ENCODE results near the gene PATL1. TPM values are rescaled to one million over a fixed set of nuclear protein-coding genes. Genes with fewer than 3 reads are reported as not detected.

PATL1 gene
- total RNA-seq, 1 experiment from 2014 or later, result 27.6 TPM

GRCh38 chr11:59713745-59714144, 44.9 kb upstream of the PATL1 start, which contains the start of gene OR10V1 (continued):
- TF ChIP-seq, protein P1, sequence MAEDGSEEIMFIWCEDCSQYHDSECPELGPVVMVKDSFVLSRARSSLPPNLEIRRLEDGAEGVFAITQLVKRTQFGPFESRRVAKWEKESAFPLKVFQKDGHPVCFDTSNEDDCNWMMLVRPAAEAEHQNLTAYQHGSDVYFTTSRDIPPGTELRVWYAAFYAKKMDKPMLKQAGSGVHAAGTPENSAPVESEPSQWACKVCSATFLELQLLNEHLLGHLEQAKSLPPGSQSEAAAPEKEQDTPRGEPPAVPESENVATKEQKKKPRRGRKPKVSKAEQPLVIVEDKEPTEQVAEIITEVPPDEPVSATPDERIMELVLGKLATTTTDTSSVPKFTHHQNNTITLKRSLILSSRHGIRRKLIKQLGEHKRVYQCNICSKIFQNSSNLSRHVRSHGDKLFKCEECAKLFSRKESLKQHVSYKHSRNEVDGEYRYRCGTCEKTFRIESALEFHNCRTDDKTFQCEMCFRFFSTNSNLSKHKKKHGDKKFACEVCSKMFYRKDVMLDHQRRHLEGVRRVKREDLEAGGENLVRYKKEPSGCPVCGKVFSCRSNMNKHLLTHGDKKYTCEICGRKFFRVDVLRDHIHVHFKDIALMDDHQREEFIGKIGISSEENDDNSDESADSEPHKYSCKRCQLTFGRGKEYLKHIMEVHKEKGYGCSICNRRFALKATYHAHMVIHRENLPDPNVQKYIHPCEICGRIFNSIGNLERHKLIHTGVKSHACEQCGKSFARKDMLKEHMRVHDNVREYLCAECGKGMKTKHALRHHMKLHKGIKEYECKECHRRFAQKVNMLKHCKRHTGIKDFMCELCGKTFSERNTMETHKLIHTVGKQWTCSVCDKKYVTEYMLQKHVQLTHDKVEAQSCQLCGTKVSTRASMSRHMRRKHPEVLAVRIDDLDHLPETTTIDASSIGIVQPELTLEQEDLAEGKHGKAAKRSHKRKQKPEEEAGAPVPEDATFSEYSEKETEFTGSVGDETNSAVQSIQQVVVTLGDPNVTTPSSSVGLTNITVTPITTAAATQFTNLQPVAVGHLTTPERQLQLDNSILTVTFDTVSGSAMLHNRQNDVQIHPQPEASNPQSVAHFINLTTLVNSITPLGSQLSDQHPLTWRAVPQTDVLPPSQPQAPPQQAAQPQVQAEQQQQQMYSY (CRISPR knock-in tag; IDR thresholded peaks at IDR 0.05), result no peak
- TF ChIP-seq SMAD3 (CRISPR knock-in tag; IDR thresholded peaks at IDR 0.05; ENCODE audit: borderline replicate concordance), result no peak
- no peak for TF ChIP-seq ZNF121 (CRISPR knock-in tag; IDR thresholded peaks at IDR 0.05)
- no peak for TF ChIP-seq ZNF317 (CRISPR knock-in tag; IDR thresholded peaks at IDR 0.05; ENCODE audit: borderline replicate concordance, low read depth)
- TF ChIP-seq E2F5 (CRISPR knock-in tag; IDR thresholded peaks at IDR 0.05), result no peak
- TF ChIP-seq, protein P2, sequence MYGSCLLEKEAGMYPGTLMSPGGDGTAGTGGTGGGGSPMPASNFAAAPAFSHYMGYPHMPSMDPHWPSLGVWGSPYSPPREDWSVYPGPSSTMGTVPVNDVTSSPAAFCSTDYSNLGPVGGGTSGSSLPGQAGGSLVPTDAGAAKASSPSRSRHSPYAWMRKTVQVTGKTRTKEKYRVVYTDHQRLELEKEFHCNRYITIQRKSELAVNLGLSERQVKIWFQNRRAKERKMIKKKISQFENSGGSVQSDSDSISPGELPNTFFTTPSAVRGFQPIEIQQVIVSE (CRISPR knock-in tag; IDR thresholded peaks at IDR 0.05; ENCODE audit: borderline replicate concordance), result no peak
- TF ChIP-seq, protein P3, sequence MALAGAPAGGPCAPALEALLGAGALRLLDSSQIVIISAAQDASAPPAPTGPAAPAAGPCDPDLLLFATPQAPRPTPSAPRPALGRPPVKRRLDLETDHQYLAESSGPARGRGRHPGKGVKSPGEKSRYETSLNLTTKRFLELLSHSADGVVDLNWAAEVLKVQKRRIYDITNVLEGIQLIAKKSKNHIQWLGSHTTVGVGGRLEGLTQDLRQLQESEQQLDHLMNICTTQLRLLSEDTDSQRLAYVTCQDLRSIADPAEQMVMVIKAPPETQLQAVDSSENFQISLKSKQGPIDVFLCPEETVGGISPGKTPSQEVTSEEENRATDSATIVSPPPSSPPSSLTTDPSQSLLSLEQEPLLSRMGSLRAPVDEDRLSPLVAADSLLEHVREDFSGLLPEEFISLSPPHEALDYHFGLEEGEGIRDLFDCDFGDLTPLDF (CRISPR knock-in tag; IDR thresholded peaks at IDR 0.05), result no peak
- no peak for TF ChIP-seq EMX1 (CRISPR knock-in tag; IDR thresholded peaks at IDR 0.05)
- TF ChIP-seq RORB (CRISPR knock-in tag; IDR thresholded peaks at IDR 0.05), result no peak
- no peak for TF ChIP-seq MYBL2 (CRISPR knock-in tag; IDR thresholded peaks at IDR 0.05)
- TF ChIP-seq, protein P4, sequence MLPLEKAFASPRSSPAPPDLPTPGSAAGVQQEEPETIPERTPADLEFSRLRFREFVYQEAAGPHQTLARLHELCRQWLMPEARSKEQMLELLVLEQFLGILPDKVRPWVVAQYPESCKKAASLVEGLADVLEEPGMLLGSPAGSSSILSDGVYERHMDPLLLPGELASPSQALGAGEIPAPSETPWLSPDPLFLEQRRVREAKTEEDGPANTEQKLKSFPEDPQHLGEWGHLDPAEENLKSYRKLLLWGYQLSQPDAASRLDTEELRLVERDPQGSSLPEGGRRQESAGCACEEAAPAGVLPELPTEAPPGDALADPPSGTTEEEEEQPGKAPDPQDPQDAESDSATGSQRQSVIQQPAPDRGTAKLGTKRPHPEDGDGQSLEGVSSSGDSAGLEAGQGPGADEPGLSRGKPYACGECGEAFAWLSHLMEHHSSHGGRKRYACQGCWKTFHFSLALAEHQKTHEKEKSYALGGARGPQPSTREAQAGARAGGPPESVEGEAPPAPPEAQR (CRISPR knock-in tag; IDR thresholded peaks at IDR 0.05), result no peak
- no peak for TF ChIP-seq ZNF219 (CRISPR knock-in tag; IDR thresholded peaks at IDR 0.05; ENCODE audit: borderline replicate concordance)

GRCh38 chr11:59710136-59710847, 41.5 kb upstream of the PATL1 start:
- peaks cover 7% of the 10 kb centered on the region for H3K9me3 Mint-ChIP-seq
- no peaks in the 10 kb centered on the region for H3K4me1 Mint-ChIP-seq
- no peak overlapping the region for H3K4me3 Mint-ChIP-seq
- no peaks in the 10 kb centered on the region for H3K36me3 Mint-ChIP-seq
- DNase-seq (ENCODE audit: low spot score), result no peak
- ChIA-PET POLR2A (no interaction called here), CTCF (interaction anchor here (1.0 kb wide), 1 partner anchor 30 kb away, joined by 3 read pairs; no protein-coding TSS in a partner anchor)
- no peak overlapping the region for H3K27ac Mint-ChIP-seq
- ATAC-seq, result no peak
- H3K27me3 Mint-ChIP-seq (ENCODE audit: low read depth), result 0 out of 2 replicates have a peak, but pooled peaks cover 4% of the 10 kb centered on the region
- TF ChIP-seq CREM (CRISPR knock-in tag; IDR thresholded peaks at IDR 0.05) (no peak), ZMAT4 (CRISPR knock-in tag; IDR thresholded peaks at IDR 0.05) (no peak), USF2 (CRISPR knock-in tag; IDR thresholded peaks at IDR 0.05) (no peak), ETV6 (CRISPR knock-in tag; IDR thresholded peaks at IDR 0.05) (no peak), NR2C2 (CRISPR knock-in tag; IDR thresholded peaks at IDR 0.05) (no peak), NR1H2 (CRISPR knock-in tag; IDR thresholded peaks at IDR 0.05) (no peak)
- TF ChIP-seq, protein P5, sequence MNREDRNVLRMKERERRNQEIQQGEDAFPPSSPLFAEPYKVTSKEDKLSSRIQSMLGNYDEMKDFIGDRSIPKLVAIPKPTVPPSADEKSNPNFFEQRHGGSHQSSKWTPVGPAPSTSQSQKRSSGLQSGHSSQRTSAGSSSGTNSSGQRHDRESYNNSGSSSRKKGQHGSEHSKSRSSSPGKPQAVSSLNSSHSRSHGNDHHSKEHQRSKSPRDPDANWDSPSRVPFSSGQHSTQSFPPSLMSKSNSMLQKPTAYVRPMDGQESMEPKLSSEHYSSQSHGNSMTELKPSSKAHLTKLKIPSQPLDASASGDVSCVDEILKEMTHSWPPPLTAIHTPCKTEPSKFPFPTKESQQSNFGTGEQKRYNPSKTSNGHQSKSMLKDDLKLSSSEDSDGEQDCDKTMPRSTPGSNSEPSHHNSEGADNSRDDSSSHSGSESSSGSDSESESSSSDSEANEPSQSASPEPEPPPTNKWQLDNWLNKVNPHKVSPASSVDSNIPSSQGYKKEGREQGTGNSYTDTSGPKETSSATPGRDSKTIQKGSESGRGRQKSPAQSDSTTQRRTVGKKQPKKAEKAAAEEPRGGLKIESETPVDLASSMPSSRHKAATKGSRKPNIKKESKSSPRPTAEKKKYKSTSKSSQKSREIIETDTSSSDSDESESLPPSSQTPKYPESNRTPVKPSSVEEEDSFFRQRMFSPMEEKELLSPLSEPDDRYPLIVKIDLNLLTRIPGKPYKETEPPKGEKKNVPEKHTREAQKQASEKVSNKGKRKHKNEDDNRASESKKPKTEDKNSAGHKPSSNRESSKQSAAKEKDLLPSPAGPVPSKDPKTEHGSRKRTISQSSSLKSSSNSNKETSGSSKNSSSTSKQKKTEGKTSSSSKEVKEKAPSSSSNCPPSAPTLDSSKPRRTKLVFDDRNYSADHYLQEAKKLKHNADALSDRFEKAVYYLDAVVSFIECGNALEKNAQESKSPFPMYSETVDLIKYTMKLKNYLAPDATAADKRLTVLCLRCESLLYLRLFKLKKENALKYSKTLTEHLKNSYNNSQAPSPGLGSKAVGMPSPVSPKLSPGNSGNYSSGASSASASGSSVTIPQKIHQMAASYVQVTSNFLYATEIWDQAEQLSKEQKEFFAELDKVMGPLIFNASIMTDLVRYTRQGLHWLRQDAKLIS (CRISPR knock-in tag; IDR thresholded peaks at IDR 0.05; ENCODE audit: borderline replicate concordance), result no peak
- TF ChIP-seq, protein P6, sequence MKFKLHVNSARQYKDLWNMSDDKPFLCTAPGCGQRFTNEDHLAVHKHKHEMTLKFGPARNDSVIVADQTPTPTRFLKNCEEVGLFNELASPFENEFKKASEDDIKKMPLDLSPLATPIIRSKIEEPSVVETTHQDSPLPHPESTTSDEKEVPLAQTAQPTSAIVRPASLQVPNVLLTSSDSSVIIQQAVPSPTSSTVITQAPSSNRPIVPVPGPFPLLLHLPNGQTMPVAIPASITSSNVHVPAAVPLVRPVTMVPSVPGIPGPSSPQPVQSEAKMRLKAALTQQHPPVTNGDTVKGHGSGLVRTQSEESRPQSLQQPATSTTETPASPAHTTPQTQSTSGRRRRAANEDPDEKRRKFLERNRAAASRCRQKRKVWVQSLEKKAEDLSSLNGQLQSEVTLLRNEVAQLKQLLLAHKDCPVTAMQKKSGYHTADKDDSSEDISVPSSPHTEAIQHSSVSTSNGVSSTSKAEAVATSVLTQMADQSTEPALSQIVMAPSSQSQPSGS (CRISPR knock-in tag; IDR thresholded peaks at IDR 0.05; ENCODE audit: borderline replicate concordance, low read depth), result no peak
